AG20443 (cell line): ENCODE data around the gene DACH1.
"Not testable (repeated sequence)": the region's sequence is repeated elsewhere in the genome, so short reads cannot be mapped to it uniquely, and the experiment has no call there.

Experiments used
- DNase-seq: peaks from one replicate; pipeline ENCODE4 v3.0.0; 2012; ENCODE audit warnings: low spot score, mixed read lengths

Gene DACH1

GRCh38 chr13:71865874-71866334 lies 1.1 kb downstream of the DACH1 start:
- DNase-seq, result peak; percentile 10

GRCh38 chr13:71864986-71865873 lies 1.8 kb downstream of the DACH1 start:
- peak; percentile 9 for DNase-seq

- DNase-seq, result peak; percentile 5
These were observed 2.7 kb downstream of the DACH1 start for GRCh38 chr13:71864094-71864985.

GRCh38 chr13:71863254-71863865 lies 3.6 kb downstream of the DACH1 start:
- DNase-seq, result no peak

GRCh38 chr13:71862459-71862943 lies 4.5 kb downstream of the DACH1 start:
- no peak for DNase-seq

- DNase-seq, result no peak
These were observed 5.1 kb downstream of the DACH1 start for GRCh38 chr13:71861769-71862458.

- no peak for DNase-seq
These were observed 6.4 kb downstream of the DACH1 start for GRCh38 chr13:71860547-71861138.

GRCh38 chr13:71858647-71859046 lies 8.4 kb downstream of the DACH1 start:
- DNase-seq, result no peak

- no peak for DNase-seq
These were observed 10.4 kb downstream of the DACH1 start for GRCh38 chr13:71856548-71857043.

GRCh38 chr13:71854401-71854800 lies 12.6 kb downstream of the DACH1 start:
- no peak for DNase-seq

GRCh38 chr13:71853725-71854124 lies 13.3 kb downstream of the DACH1 start:
- DNase-seq, result no peak

- no peak for DNase-seq
These were observed 14.3 kb downstream of the DACH1 start for GRCh38 chr13:71852736-71853135.

GRCh38 chr13:71851498-71852409 lies 15.2 kb downstream of the DACH1 start:
- DNase-seq, result no peak

GRCh38 chr13:71842003-71842402 lies 25.0 kb downstream of the DACH1 start:
- DNase-seq, result no peak

GRCh38 chr13:71838842-71839241 lies 28.2 kb downstream of the DACH1 start:
- no peak for DNase-seq

- not testable (repeated sequence) for DNase-seq
These were observed 29.4 kb downstream of the DACH1 start for GRCh38 chr13:71837582-71837981.

GRCh38 chr13:71831716-71832115 lies 35.3 kb downstream of the DACH1 start:
- no peak for DNase-seq

- no peak for DNase-seq
These were observed 36.3 kb downstream of the DACH1 start for GRCh38 chr13:71830736-71831135.

GRCh38 chr13:71830323-71830722 lies 36.7 kb downstream of the DACH1 start:
- no peak for DNase-seq

GRCh38 chr13:71829547-71829946 lies 37.5 kb downstream of the DACH1 start:
- no peak for DNase-seq
